Panc1 (cell line): Measurements from ENCODE around the gene C5orf24.
A peak's percentile ranks its signal among the peaks of the same experiment; 100 is the strongest.

ENCODE experiments used
- POLR2AphosphoS5 ChIP-seq: IDR thresholded peaks from 2 replicates; pipeline ENCODE4 v1.6.1; 2012; ENCODE audit warnings: mild to moderate bottlenecking, low read depth, low read length, moderate library complexity
- SIN3A ChIP-seq: IDR thresholded peaks from 2 replicates; pipeline ENCODE4 v1.6.1; 2012; ENCODE audit warnings: low read depth, mild to moderate bottlenecking, low read length, moderate library complexity, borderline replicate concordance; ENCODE audit not compliant: insufficient read depth
- TF ChIP-seq, protein P1 (sequence below): fragments of 450-650 bp; IDR thresholded peaks from 2 replicates; pipeline ENCODE4 v1.5.1; 2017; ENCODE audit warnings: mild to moderate bottlenecking
- TF ChIP-seq, protein P2 (sequence below), 2 experiments: IDR thresholded peaks; 2 replicates each; pipeline ENCODE4 v1.6.1; 2011 to 2012; ENCODE audit warnings: low read depth in 2 of 2, control low read depth in 1 of 2, low read length in 1 of 2, mild to moderate bottlenecking in 1 of 2, moderate library complexity in 1 of 2; ENCODE audit not compliant: insufficient read depth in 1 of 2

GRCh38 chr5:134904610-134905245 is 59.0 kb downstream of the C5orf24 start, which contains the start of gene PCBD2:
- TF ChIP-seq, protein P1, sequence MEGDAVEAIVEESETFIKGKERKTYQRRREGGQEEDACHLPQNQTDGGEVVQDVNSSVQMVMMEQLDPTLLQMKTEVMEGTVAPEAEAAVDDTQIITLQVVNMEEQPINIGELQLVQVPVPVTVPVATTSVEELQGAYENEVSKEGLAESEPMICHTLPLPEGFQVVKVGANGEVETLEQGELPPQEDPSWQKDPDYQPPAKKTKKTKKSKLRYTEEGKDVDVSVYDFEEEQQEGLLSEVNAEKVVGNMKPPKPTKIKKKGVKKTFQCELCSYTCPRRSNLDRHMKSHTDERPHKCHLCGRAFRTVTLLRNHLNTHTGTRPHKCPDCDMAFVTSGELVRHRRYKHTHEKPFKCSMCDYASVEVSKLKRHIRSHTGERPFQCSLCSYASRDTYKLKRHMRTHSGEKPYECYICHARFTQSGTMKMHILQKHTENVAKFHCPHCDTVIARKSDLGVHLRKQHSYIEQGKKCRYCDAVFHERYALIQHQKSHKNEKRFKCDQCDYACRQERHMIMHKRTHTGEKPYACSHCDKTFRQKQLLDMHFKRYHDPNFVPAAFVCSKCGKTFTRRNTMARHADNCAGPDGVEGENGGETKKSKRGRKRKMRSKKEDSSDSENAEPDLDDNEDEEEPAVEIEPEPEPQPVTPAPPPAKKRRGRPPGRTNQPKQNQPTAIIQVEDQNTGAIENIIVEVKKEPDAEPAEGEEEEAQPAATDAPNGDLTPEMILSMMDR: peak; percentile 99
- TF ChIP-seq POLR2AphosphoS5 (peak; percentile 74), SIN3A (peak; percentile 64; the same call in 1 of the 2 replicates)
- TF ChIP-seq, protein P2, sequence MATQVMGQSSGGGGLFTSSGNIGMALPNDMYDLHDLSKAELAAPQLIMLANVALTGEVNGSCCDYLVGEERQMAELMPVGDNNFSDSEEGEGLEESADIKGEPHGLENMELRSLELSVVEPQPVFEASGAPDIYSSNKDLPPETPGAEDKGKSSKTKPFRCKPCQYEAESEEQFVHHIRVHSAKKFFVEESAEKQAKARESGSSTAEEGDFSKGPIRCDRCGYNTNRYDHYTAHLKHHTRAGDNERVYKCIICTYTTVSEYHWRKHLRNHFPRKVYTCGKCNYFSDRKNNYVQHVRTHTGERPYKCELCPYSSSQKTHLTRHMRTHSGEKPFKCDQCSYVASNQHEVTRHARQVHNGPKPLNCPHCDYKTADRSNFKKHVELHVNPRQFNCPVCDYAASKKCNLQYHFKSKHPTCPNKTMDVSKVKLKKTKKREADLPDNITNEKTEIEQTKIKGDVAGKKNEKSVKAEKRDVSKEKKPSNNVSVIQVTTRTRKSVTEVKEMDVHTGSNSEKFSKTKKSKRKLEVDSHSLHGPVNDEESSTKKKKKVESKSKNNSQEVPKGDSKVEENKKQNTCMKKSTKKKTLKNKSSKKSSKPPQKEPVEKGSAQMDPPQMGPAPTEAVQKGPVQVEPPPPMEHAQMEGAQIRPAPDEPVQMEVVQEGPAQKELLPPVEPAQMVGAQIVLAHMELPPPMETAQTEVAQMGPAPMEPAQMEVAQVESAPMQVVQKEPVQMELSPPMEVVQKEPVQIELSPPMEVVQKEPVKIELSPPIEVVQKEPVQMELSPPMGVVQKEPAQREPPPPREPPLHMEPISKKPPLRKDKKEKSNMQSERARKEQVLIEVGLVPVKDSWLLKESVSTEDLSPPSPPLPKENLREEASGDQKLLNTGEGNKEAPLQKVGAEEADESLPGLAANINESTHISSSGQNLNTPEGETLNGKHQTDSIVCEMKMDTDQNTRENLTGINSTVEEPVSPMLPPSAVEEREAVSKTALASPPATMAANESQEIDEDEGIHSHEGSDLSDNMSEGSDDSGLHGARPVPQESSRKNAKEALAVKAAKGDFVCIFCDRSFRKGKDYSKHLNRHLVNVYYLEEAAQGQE (IDR thresholded peaks at IDR 0.05; ENCODE audit: insufficient read depth in 1 of 2, low read depth in 2 of 2, low read length in 1 of 2): no peak; a peak in 1 of 4 replicates
